HepG2 (cell line): Measurements from ENCODE around the gene INTS3. TPM values are rescaled to one million over a fixed set of nuclear protein-coding genes. Genes with fewer than 3 reads are reported as not detected.

Source experiments
- IKZF1 ChIP-seq: fragments of 450-650 bp; IDR thresholded peaks from 2 replicates; pipeline ENCODE4 v1.7.1; 2016
- KAT2B ChIP-seq: fragments of 150-350 bp; IDR thresholded peaks from 2 replicates; pipeline ENCODE4 v1.6.1; 2014; ENCODE audit warnings: low read depth, low read length, borderline replicate concordance
- KMT2A ChIP-seq: sonication (generic); formaldehyde crosslinking; IDR thresholded peaks from 2 replicates; pipeline ENCODE4 v1.4.0; 2020; ENCODE audit warnings: missing genetic modification reagents
- MBNL3 ChIP-seq: fragments of 250-450 bp; sonication (Bioruptor Pico); conservative IDR thresholded peaks from 2 replicates; pipeline ENCODE4 v1.8.0; 2022; ENCODE audit warnings: mild to moderate bottlenecking, inconsistent platforms
- MEIS1 ChIP-seq: sonication (generic); formaldehyde crosslinking; IDR thresholded peaks from 2 replicates; pipeline ENCODE4 v1.9.0; 2021; ENCODE audit warnings: mild to moderate bottlenecking, missing genetic modification reagents, moderate library complexity, borderline replicate concordance
- TMF1 ChIP-seq: sonication (generic); formaldehyde crosslinking; IDR thresholded peaks from 2 replicates; pipeline ENCODE4 v1.8.1; 2022; ENCODE audit warnings: low read depth, missing genetic modification reagents
- TSC22D2 ChIP-seq: sonication (generic); formaldehyde crosslinking; IDR thresholded peaks from 2 replicates; pipeline ENCODE4 v1.5.1; 2020; ENCODE audit warnings: missing genetic modification reagents, mild to moderate bottlenecking, borderline replicate concordance
- WIZ ChIP-seq: sonication (generic); formaldehyde crosslinking; IDR thresholded peaks from 2 replicates; pipeline ENCODE4 v1.5.1; 2020; ENCODE audit warnings: mild to moderate bottlenecking, missing genetic modification reagents
- YEATS2 ChIP-seq: sonication (generic); formaldehyde crosslinking; IDR thresholded peaks from 2 replicates; pipeline ENCODE4 v1.4.0; 2020; ENCODE audit warnings: missing genetic modification reagents, borderline replicate concordance
- ZNF225 ChIP-seq: sonication (generic); formaldehyde crosslinking; IDR thresholded peaks from 2 replicates; pipeline ENCODE4 v1.4.0; 2020; ENCODE audit warnings: mild to moderate bottlenecking, missing genetic modification reagents
- ZNF232 ChIP-seq: sonication (generic); formaldehyde crosslinking; IDR thresholded peaks from 2 replicates; pipeline ENCODE4 v1.4.0; 2020; ENCODE audit warnings: missing genetic modification reagents, borderline replicate concordance
- ZNF616 ChIP-seq: sonication (generic); formaldehyde crosslinking; IDR thresholded peaks from 2 replicates; pipeline ENCODE4 v1.5.0; 2020; ENCODE audit warnings: low read depth, mild to moderate bottlenecking, missing genetic modification reagents
- ZNF780A ChIP-seq: sonication (generic); formaldehyde crosslinking; IDR thresholded peaks from 2 replicates; pipeline ENCODE4 v1.8.0; 2022; ENCODE audit warnings: mild to moderate bottlenecking, missing genetic modification reagents, moderate library complexity
- polyA plus RNA-seq, 8 experiments: library from polyadenylated mRNA; depleted of rRNA in 3 of 8; stranded (reverse) in 7 of 8; unstranded in 1 of 8; fragments of >200 nt; fragmentation: Illumina TruSeq in 4 of 8; extraction: Trizol in 4 of 8; gene quantifications; 2 replicates each; pipeline versions ENCODE4 v1.2.1 to v1.2.3, GENCODE V29; 2011 to 2016; ENCODE audit warnings: low read depth in 4 of 8, missing spikeins in 1 of 8, mixed read lengths in 1 of 8; ENCODE audit not compliant: insufficient read depth in 1 of 8
- total RNA-seq, 5 experiments: library from RNA; depleted of rRNA; stranded (reverse); fragments of >200 nt; fragmentation: Illumina TruSeq; extraction: Trizol; gene quantifications; 2 replicates each; pipeline ENCODE4 v1.2.3, GENCODE V29; 2016; ENCODE audit warnings: low read depth in 1 of 5
- TF ChIP-seq, protein P1 (sequence below): sonication (generic); formaldehyde crosslinking; IDR thresholded peaks from 2 replicates; pipeline ENCODE4 v1.5.1; 2020; ENCODE audit warnings: missing genetic modification reagents, mild to moderate bottlenecking, borderline replicate concordance
- TF ChIP-seq, protein P2 (sequence below): sonication (generic); formaldehyde crosslinking; IDR thresholded peaks from 2 replicates; pipeline ENCODE4 v1.8.0; 2022; ENCODE audit warnings: mild to moderate bottlenecking, missing genetic modification reagents, moderate library complexity
- TF ChIP-seq, protein P3 (sequence below), 2 experiments: sonication (generic) in 1 of 2; formaldehyde crosslinking in 1 of 2; IDR thresholded peaks; 2 replicates each; pipeline versions ENCODE4 v1.6.1 to v1.9.0; 2014 to 2022; ENCODE audit warnings: antibody characterized with exemption in 1 of 2, borderline replicate concordance in 1 of 2, inconsistent platforms in 1 of 2, low read depth in 1 of 2, missing genetic modification reagents in 1 of 2
- TF ChIP-seq, protein P4 (sequence below): sonication (generic); formaldehyde crosslinking; IDR thresholded peaks from 2 replicates; pipeline ENCODE4 v1.4.0; 2020; ENCODE audit warnings: missing genetic modification reagents

The INTS3 gene
- total and polyA plus RNA-seq, 2 of the 13 experiments (the other 11 are each of a cell fraction or from before 2014, with no cell fraction given), result 17.2 to 27.2 TPM

DNA sequence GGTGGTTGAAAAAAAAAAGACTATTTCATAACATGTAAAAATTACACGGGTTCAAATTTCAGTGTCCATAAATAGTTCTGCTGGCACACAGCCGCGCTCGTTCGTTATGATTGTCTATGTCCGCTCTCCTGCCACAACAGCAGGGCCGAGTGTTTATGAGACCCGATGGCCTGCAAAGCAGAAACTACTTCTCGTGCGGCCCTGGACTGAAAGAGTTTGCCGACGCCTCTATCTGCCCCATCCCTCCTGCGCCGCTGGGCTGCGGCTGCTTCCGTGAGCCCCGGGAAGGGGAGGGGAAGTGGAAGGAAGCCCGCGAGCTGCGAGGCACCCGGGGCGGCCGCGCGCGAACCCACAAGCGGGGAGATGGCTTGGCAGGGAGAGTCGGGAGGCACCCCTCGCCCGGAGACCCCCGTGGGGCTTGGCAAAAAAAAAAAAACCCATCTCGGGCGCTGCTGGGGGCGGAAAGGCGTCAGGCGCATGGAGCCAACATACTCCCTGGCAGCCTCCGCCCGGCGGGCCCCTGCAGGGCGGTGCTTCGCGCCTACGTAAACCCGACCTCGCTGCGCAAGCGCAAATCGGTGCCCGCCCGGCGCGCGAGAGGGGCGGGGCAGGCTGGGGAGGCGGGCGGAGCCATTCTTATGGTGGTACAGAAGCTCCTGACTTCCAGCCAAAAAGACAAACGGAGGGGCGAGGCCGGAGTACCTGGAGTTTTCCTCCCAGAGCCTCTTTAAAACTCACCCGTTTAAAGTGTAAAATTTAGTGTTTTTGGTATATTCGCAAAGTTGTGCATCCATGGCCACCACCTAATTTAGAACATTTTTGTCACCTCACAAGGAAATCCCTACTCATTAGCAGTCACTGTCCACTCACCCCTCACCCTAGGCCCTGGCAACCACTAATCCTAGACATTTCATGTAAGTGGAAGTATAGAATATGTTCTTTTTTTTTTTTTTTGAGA lies 55.7 kb downstream of the INTS3 start (continued):
- TF ChIP-seq, protein P1, sequence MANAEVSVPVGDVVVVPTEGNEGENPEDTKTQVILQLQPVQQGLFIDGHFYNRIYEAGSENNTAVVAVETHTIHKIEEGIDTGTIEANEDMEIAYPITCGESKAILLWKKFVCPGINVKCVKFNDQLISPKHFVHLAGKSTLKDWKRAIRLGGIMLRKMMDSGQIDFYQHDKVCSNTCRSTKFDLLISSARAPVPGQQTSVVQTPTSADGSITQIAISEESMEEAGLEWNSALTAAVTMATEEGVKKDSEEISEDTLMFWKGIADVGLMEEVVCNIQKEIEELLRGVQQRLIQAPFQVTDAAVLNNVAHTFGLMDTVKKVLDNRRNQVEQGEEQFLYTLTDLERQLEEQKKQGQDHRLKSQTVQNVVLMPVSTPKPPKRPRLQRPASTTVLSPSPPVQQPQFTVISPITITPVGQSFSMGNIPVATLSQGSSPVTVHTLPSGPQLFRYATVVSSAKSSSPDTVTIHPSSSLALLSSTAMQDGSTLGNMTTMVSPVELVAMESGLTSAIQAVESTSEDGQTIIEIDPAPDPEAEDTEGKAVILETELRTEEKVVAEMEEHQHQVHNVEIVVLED (CRISPR knock-in tag), result peak; percentile 73
- TF ChIP-seq, protein P2, sequence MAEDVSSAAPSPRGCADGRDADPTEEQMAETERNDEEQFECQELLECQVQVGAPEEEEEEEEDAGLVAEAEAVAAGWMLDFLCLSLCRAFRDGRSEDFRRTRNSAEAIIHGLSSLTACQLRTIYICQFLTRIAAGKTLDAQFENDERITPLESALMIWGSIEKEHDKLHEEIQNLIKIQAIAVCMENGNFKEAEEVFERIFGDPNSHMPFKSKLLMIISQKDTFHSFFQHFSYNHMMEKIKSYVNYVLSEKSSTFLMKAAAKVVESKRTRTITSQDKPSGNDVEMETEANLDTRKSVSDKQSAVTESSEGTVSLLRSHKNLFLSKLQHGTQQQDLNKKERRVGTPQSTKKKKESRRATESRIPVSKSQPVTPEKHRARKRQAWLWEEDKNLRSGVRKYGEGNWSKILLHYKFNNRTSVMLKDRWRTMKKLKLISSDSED (CRISPR knock-in tag), result no peak
- TF ChIP-seq ZNF232 (0 out of 2 replicates have a peak, but pooled peaks have one; percentile 54), KAT2B (no peak), TMF1 (CRISPR knock-in tag) (peak; percentile 64; the same call in 1 of the 2 replicates), TSC22D2 (CRISPR knock-in tag) (no peak), YEATS2 (CRISPR knock-in tag) (peak; percentile 39; the same call in 1 of the 2 replicates), MBNL3 (CRISPR knock-in tag) (no peak), ZNF780A (CRISPR knock-in tag) (no peak), WIZ (no peak), ZNF225 (CRISPR knock-in tag) (peak; percentile 75; the same call in 1 of the 2 replicates), MEIS1 (no peak), KMT2A (CRISPR knock-in tag) (no peak; the same call in 1 of the 2 replicates), ZNF616 (no peak), IKZF1 (no peak)
- TF ChIP-seq, protein P3, sequence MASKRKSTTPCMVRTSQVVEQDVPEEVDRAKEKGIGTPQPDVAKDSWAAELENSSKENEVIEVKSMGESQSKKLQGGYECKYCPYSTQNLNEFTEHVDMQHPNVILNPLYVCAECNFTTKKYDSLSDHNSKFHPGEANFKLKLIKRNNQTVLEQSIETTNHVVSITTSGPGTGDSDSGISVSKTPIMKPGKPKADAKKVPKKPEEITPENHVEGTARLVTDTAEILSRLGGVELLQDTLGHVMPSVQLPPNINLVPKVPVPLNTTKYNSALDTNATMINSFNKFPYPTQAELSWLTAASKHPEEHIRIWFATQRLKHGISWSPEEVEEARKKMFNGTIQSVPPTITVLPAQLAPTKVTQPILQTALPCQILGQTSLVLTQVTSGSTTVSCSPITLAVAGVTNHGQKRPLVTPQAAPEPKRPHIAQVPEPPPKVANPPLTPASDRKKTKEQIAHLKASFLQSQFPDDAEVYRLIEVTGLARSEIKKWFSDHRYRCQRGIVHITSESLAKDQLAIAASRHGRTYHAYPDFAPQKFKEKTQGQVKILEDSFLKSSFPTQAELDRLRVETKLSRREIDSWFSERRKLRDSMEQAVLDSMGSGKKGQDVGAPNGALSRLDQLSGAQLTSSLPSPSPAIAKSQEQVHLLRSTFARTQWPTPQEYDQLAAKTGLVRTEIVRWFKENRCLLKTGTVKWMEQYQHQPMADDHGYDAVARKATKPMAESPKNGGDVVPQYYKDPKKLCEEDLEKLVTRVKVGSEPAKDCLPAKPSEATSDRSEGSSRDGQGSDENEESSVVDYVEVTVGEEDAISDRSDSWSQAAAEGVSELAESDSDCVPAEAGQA (IDR thresholded peaks at IDR 0.05; ENCODE audit: low read depth), result no peak
- TF ChIP-seq, protein P3 (CRISPR knock-in tag; IDR thresholded peaks at IDR 0.05; ENCODE audit: borderline replicate concordance), result no peak; the same call in 1 of the 2 replicates
- TF ChIP-seq, protein P4, sequence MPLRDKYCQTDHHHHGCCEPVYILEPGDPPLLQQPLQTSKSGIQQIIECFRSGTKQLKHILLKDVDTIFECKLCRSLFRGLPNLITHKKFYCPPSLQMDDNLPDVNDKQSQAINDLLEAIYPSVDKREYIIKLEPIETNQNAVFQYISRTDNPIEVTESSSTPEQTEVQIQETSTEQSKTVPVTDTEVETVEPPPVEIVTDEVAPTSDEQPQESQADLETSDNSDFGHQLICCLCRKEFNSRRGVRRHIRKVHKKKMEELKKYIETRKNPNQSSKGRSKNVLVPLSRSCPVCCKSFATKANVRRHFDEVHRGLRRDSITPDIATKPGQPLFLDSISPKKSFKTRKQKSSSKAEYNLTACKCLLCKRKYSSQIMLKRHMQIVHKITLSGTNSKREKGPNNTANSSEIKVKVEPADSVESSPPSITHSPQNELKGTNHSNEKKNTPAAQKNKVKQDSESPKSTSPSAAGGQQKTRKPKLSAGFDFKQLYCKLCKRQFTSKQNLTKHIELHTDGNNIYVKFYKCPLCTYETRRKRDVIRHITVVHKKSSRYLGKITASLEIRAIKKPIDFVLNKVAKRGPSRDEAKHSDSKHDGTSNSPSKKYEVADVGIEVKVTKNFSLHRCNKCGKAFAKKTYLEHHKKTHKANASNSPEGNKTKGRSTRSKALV (CRISPR knock-in tag), result peak; percentile 87
